Body of pancreas (tissue), 4 donors: ENCODE results near the gene CHTOP.

Experiments used
- CTCF ChIP-seq, 7 experiments: fragments of 450-650 bp in 4 of 7; fragments of 200-600 bp in 3 of 7; sonication (generic) in 3 of 7; IDR thresholded peaks; one replicate each; pipeline ENCODE4 v1.5.1; 2016 to 2019; ENCODE audit warnings: antibody characterized with exemption in 7 of 7
- POLR2A ChIP-seq, 3 donors: fragments of 450-650 bp; IDR thresholded peaks; one replicate each; pipeline ENCODE4 v1.6.1; 2016; ENCODE audit warnings: antibody characterized with exemption in 3 of 3, mild to moderate bottlenecking in 2 of 3

- TF ChIP-seq CTCF (IDR thresholded peaks at IDR 0.05) (no peak), POLR2A (IDR thresholded peaks at IDR 0.05) (peak in 1 of 3 donors; percentile 20)
Measured at GRCh38 chr1:153652805-153653500, 19.1 kb downstream of the CHTOP start.
